Measurements from ENCODE around the gene LPAR1.

LPAR1 gene

GRCh38 chr9:110950041-110950645 lies 88.1 kb downstream of the LPAR1 start:
- DNase-seq, result no peak

GRCh38 chr9:110949081-110949480 lies 89.2 kb downstream of the LPAR1 start:
- no peak for DNase-seq

GRCh38 chr9:110947491-110948044 lies 90.7 kb downstream of the LPAR1 start:
- no peak for DNase-seq

- no peak for DNase-seq
Measured at GRCh38 chr9:110942522-110942921, 95.7 kb downstream of the LPAR1 start.

GRCh38 chr9:110940951-110941557 lies 97.2 kb downstream of the LPAR1 start:
- no peak for DNase-seq

GRCh38 chr9:110939573-110939972 lies 98.7 kb downstream of the LPAR1 start:
- DNase-seq, result no peak

- no peak for DNase-seq
Measured at GRCh38 chr9:110939047-110939446, 99.2 kb downstream of the LPAR1 start.

GRCh38 chr9:110938242-110938641 lies 100.0 kb downstream of the LPAR1 start:
- DNase-seq, result no peak

GRCh38 chr9:110936719-110937452 lies 101.4 kb downstream of the LPAR1 start:
- no peak for DNase-seq

GRCh38 chr9:110936237-110936636 lies 102.0 kb downstream of the LPAR1 start:
- DNase-seq, result no peak

GRCh38 chr9:110935829-110936228 lies 102.4 kb downstream of the LPAR1 start:
- no peak for DNase-seq

GRCh38 chr9:110933350-110934001 lies 104.8 kb downstream of the LPAR1 start:
- DNase-seq, result no peak

- DNase-seq, result no peak
Measured at GRCh38 chr9:110932863-110933262, 105.4 kb downstream of the LPAR1 start.

- DNase-seq, result no peak
Measured at GRCh38 chr9:110928599-110928998, 109.7 kb downstream of the LPAR1 start.

- DNase-seq, result peak; percentile 67 to 81
Measured at GRCh38 chr9:110926828-110927487, 111.3 kb downstream of the LPAR1 start.

- no peak for DNase-seq
Measured at GRCh38 chr9:110923601-110924000, 114.7 kb downstream of the LPAR1 start.

- no peak for DNase-seq
Measured at GRCh38 chr9:110922145-110922544, 116.1 kb downstream of the LPAR1 start.

GRCh38 chr9:110921705-110922104 lies 116.6 kb downstream of the LPAR1 start:
- DNase-seq, result no peak

GRCh38 chr9:110919609-110920008 lies 118.7 kb downstream of the LPAR1 start:
- DNase-seq, result no peak

GRCh38 chr9:110919050-110919435 lies 119.2 kb downstream of the LPAR1 start:
- DNase-seq, result no peak

- no peak for DNase-seq
Measured at GRCh38 chr9:110918316-110919049, 119.8 kb downstream of the LPAR1 start.

GRCh38 chr9:110916403-110916802 lies 121.9 kb downstream of the LPAR1 start:
- DNase-seq, result no peak
